Occipital lobe (tissue), 2 donors: Measurements from ENCODE around the gene LMX1B. TPM values are rescaled to one million over a fixed set of nuclear protein-coding genes. Genes with fewer than 3 reads are reported as not detected.

ENCODE experiments used
- DNase-seq: peaks from one replicate; lab custom pipeline; 2025; lab: John Stamatoyannopoulos, UW
- total RNA-seq: library from RNA; depleted of rRNA; stranded (reverse); fragments of >200 nt; gene quantifications from one replicate; pipeline ENCODE4 v1.2.3, GENCODE V29; 2014

LMX1B gene
- total RNA-seq, 1 donor from 2014 or later, result not detected

DNA sequence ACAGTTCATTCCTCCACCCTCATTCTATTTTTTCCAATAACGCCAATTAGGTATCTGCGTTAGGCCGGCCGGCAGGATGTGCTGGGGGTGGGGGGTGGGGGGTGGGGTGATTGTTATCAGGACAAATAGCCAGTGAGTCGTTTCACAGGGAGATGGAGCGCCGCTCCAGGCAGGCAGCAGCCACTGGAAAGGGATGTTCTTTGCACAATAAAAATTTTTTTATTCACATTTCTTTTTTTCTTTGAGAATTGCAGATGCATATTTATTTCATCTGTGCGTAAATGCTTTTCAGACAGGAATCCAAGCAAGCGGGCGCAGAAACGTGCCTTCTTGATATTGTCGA lies 4.1 kb downstream of the LMX1B start:
- no peak for DNase-seq

DNA sequence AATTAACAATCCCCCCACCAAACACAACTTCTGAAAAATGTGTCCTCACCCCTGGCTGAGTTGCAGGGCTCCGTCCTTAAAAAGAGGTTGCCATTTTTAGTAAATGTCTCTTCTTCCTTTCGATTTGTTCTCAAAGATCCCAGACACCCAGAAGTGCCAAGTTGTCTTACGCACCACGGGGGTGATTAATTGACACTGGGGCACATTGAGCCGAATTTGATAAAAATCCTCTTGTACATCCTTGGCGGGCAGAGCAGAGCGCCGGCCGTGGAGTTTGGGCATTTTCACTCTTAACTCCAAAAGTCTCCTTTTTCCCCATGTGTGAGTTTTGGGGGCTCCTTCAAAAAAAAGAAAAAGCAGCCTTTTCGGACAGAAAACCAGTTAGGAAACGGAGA lies 4.5 kb downstream of the LMX1B start:
- DNase-seq, result no peak

DNA sequence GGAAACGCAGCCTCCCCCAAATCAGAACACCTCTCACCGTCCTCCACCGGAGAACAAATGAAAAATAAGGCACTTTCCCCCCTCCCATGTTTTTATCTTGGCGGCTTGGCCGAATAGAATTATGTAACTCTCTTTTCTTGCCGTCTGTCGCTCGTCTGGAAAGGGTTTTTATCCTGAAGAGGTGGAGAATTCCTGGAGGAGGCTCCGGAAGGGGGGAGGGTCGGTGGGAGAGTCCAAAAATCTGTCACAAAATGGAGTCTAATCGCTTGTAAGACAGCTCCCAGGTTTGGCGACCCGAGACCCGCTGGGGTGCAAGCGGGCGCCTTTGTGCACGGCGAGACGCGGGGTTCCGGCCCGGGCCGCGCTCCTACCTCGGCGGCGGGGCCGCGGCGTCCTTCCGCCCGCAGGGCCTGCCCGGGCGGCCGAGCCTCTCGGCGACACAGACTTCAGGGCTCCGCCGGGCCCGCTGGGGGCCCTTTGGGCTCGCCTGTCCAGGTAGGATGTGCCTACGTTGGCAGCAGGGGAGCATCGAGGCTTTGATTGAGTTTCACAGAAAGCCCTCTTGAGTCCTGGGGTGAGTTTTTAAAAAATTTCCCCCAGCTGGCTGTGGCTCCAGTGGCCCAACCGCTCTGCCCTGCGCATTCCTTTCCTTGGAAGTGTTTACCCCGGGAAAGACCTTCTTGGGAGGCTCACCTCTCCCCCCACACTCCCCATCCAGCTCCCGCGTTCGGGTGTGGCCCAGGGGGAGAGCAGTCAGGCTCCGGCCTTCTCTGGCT lies 5.0 kb downstream of the LMX1B start:
- no peak for DNase-seq

DNA sequence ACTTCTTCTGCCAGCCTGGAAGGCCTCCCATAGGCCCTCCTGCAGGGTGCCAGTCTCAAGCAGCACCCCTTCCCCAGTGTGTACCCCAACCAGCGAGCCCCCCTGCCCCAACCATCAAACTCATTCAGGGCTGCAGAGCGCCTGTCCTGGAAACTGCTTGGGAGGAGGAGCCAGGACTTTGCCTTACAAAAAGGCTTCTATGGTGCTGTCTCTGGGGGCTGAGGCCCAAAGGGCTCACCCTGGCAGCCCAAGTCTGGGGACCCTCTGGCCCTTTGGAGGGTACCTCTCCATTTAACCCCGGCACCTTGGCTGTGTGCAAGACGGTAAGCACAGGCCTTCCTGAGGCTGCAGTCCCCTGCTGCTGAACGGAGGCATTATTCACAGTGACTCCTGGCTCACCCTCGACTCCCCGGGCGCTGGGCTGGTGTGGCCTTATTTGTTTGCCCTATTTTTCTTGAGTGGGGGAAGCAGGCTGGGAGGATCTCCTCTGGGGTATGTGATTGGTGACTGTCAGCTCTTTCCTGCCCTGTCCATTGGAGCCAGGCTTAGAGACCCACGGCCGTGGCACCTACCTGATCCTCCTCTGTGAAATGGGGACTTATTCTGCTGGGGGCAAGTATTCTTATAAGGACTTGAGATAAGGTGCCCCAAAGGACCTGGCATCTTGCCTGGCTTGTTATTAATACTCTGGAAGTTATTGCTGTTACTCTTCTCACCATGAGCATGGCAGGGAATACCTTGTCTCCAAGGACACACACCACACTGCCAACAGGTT lies 5.8 kb downstream of the LMX1B start:
- no peak for DNase-seq

DNA sequence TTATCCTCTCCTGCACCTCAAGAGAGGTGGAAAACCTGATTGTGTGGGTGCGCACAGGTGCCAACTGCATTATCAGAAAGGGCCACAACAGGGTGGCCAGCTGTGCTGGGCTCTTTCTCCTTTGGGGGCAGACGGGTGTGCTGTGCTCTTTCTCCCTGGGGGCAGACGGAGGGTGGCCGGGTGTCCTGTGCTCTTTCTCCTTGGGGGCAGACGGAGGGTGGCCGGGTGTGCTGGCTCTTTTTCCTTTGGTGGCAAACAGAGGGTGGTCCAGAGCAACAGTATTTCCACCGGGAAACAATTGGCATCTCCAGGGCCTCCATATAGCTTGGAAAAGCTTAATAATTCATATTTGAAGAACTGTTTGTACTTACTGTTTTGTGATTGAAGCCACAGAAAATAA lies 6.8 kb downstream of the LMX1B start:
- DNase-seq, result no peak

DNA sequence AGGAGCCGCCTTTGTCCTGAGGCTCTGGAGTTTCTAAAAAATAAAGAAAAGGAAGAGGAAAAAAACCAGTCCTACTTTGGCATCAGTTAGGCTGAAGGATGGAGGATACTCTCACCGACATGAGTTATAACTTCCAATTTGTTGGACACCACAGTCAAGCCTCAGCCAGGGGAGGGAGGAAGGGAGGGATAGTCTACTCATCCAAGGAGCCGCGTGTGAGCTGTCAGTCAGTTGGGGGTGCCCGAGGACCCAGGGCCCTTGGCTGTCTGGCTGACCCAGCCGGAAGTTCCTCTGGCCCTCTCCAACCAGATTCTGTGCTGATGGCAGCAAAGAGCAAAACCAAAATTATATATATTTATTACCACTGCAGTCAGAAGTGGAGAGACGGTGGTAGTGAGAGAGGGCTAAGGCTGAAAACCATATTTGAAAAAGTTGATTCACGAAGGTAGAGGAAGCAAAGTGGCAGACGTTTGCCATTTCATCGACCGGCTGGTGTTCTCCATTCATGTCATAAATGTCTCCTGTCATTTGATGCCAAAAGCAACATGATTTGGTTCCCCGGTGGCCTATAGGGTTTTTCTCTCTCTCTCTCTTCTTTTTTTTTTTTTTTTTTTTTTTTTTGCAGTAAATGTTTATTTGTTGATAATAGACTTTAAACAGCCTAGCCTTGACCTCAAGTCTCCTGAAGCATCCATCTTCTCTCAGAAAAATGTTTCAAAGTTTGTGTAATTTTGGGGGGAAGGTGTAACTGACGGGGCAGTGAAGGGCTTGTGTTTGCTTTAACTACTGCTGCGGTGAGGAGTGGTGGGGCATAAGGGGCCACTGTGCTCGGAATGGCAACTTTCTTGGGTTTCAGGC lies 7.6 kb downstream of the LMX1B start:
- no peak for DNase-seq

DNA sequence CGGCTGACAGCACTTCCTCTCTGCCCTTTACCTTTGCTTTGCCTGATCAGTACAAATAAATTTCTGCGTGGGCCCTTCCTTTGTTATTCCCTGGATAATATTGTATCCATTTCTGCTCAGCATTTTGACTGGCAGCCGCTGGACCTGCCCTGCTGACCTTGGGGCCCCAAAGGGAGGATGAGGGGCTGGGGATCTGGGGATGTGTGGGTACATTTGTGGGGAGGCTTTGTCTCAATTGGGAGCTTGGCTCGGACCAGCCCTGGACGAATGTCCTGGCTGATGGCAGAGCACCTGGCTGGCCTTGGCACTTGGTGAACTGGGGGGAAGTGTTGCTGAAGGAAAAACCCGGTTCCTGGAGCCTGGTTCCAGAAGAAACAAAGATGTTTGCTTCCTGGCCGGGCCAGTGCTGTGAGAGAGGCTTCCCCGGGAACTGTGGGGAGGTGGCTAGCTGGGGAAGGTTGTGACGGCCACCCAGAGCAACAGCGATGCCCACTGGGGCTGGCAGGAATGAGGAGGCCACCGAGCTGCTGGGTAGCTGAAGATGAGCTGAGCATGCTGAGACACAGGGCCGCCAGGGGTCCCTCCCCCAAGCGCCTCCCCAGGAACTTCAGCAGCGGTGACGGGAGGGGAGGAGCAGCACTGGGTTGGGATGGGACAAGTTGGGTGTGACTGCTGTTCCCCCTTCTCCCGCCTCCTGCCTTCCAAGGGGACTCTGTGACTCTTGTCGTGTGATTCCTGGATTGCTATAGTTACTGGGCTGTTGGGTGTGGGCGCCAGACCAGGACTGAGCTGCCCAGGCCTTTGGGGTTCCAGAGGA lies 8.4 kb downstream of the LMX1B start:
- DNase-seq, result no peak

DNA sequence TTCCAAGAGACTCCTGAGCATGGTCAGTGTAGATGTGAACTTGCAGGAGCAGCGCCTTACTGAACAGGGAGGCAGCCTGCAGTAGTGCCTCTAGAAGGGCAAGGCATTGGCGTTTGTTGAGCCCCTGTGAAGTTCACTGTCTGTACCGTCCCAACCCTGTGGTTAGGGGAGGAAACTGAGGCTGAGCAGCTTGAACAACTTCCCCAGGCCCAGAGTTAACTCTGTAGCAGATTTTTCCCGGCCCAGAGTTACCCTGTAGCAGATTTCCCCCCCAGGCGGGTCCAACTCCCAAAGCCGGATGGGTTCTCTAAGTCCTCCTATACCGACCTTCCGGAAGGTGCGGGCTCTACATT lies 9.6 kb downstream of the LMX1B start:
- no peak for DNase-seq

DNA sequence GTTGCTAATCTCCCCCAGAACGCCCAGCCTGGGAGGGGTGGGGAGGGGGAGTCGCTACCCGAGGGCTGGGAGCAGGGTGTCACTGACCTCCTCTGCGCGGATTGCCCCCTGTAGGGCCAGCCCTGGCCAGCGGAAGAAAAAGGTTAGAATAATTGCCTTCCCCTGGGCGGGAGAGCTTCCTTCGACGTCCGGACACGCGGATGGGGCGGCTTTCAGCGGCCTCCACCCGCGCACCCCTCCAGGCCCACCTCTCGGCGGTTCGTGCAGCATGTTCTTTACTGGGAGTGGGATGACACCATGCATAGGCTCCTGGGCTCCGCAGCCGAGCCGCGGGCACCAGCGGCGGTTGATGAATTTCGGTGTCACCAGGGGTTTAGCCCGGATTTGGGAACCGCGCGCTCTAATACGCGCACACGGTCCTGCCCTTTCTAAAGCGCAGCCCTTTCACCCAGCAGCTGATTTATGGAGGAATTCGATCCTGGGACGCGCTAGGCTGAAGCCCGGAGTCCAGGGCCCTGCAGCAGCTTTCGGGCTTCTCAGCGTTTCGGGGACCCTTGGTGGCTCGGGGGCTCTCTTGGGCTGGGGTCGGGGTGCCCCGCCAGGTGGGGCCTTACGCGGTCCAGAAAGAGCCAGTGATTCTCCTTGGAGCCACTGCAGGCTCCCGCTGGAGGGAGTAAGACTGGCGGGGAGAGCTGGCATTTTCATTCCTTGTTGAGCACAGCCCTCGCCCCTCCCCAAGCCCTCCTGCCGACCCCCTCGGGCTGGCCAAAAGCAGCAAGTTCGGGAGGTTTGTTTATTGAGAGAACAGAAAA lies 10.1 kb downstream of the LMX1B start:
- DNase-seq, result no peak

DNA sequence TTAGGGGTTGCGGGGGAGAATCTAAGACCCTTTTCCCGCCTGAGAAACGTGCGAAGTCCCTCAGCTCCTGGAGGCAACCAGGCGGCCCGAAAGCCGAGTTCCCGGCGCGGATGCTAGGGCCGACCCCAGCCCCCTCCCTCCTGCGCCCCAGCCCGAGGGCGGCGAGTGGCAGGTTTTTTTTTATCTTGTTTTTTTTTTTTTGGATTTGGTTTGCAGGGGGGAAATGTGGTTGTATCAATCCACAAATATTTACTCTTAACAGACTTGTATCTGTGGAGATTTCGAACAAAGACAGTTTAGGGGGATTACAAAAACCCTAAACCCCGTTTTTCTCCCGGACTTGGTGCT lies 10.7 kb downstream of the LMX1B start:
- DNase-seq, result no peak

DNA sequence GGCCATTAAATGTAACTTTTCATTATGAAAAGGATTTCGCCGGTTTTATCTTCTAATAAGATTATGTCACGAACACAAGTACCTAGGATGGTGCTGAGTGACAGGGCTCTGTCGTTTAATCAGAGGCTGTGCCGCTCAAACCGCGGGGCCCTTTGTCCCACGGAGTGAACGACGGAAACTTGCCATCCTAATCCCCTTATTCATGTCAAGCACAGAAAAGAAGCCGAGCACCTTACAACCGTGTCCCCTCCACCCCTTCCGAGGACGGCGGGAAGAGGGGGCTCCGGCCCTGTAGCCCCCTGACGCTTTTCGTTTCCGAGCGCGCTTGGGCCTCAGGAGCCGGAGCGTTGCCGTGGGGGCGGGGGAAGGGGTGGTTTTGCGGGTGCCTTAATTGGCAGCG lies 11.2 kb downstream of the LMX1B start:
- DNase-seq, result no peak

DNA sequence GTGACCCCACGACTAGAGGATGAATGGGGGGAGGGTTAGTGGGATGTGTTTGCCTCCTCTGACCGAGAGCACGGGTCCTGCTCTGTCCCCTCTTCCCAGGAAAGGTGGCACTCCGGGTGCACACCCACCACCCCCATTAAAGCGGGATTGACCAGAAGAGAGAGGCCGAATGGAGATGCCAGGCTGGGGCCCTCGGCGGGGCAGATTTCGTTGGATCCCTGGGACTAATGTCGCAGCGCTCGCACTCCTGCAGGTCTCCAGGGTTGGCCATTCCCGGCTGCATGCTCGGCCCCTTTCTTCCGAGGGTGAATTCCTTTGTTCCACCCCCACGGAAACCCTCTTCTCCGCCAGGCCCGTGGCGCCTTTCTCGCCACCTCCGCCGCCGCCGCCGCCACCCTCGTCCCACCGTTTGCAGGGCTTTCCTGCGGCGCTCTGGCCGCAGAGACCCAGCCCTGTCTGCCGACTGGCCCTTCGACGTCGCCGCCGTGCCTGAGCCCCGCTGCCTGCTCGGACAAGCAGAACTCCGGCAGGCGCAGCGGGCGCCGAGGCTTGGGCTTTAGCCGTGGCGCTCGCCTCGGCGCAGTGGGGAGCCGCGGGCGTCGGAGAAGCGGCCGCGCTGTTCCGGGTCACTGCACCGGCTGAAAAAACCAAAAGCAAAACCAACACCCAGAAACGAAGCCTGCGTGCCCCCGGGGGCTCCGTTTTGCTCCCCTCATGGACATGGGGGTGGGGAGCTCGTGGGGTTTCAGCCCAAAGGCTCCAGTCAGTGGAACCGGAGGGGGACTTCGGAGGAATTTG lies 11.8 kb downstream of the LMX1B start:
- DNase-seq, result no peak

DNA sequence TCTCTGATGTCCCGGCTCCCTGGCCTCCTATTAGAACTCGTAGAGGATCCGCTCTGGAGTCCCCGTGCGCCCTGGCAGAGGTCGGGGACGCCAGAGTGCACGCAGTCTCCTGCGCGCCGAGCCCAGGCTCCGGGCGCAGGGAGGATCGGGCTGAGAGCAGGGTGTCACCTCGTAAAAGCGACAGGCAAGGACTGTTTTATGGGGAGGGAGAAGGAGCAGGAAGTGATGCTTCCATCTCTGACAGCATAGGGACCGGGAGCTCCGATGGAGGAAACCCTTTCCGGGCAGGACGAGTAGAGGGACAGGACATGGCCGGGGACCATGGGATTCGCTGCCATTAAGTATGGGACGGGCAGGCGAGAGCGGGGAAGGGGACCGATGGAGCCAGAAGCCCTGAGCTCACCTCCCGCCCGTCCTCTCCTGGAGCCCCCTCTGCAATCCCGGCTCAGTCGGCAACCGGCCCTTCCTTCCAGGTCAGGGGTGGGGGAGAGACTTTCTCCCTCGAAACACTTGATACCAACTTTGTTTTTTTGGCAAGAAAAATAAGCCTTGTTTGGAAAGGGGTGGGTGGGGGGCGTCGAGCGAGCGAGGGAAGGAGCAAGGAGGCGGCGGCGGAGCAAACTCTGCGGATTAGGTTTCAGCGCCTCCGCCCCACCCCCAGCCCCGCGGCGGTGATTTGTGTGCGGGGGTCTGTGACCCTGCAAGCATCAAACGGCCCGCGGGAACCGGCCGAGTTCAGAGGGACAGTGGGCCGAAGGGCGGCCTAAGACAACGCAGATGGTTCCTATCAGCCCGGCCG lies 12.6 kb downstream of the LMX1B start:
- DNase-seq, result no peak

DNA sequence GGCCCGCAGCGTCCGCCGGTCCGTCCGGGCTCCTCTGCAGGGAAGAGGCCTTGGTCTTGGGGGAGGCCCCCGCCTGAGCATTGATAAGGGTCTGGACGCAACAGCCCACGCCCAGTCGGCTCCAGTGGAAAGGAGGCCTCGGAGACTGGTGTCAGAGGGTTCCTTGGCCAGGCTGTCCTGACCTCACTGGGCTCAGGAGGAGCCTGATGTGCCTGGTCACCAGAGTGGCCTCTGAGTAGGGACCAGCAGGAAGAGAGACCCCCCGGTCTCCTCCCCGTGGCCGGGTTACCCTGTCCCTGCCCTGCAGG lies 13.2 kb downstream of the LMX1B start:
- DNase-seq, result no peak

DNA sequence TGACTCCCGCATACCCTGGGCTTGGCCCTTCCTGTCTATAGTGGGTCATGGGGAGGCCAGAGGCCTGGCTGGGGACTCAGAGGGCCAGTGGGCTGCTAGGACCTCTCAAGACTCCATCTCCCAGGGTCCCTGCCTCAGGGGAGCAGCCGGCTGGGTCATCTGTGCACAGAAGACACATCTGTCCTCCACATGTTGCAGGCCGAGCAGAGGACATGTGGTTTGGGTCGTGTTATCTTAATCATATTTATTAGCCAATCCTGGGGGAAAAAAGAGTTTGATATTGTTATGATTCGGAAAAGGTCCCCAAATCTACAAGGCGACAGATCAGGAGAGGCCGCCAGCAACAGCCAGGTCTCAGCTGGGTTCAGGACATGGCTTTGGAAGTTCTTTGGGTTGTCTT lies 14.4 kb downstream of the LMX1B start:
- no peak for DNase-seq

DNA sequence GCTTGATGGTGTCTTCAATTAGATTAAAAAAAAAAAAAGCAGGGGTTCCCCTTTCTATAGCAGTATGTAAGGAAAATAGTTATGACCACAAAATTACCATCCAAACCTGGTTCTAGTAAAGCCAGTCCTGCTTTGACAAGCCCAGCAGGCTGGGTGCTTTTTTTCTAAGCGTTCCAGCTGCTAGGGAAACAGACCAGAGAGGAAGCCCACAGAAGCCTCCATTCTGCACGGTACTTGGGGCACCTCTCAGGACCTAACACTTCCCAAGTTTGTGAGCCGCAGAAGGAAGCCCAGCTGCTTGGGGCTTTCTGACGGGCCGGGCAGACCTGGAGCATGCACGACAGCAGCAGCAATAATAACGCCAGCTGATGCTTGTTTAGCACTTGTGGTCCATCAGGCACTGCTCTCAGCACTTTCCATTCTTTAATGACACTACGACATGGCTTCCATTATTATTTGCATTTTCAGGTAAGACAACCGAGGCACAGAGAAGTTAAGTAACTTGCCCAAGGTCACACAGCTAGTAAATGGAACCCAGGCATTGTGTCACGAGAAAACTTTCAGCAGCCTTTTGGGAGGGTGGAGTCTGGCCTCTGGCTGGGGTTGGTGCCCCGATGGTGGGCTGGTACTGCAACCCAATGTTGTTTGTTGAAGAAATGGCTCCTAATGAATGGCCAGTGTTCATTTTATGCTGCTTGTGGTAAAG lies 15.4 kb downstream of the LMX1B start:
- no peak for DNase-seq

DNA sequence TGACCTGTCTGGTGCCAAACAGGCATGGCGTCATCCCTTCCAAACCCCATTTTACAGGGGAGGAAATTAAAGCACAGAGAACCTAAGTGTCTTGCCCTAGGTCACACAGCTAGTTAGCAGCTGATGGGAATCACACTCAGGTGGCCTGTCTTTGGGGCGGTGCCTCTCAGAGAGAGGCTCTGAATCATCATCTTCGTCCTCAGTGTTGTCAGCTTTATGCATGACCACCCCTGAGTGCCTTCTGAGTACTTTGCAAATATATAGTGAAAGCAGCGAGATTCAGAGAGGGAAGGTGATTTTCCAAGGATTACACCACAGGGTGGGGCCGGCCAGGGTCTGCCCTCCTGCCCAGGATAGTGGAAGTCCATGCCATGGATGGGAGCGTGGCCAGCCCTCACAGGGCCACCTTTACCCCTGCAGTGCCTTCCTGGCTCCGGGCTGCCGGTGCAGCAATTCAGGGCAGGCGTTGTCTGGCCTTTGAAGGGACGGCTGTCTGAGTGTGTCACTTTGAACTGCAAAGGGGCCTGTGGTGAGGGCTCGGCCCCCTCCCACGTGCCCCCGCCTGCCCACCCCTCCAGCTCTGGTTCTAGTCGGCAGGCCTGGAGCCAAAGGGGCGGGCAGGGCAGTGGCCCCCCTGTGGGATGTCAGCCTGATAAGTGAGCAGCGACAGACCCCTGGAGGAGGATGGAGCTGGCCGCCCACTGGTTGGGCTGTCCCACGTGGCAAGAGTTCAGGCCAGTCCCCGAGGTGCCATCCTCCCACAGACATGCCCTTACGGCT lies 16.9 kb downstream of the LMX1B start:
- DNase-seq, result no peak

DNA sequence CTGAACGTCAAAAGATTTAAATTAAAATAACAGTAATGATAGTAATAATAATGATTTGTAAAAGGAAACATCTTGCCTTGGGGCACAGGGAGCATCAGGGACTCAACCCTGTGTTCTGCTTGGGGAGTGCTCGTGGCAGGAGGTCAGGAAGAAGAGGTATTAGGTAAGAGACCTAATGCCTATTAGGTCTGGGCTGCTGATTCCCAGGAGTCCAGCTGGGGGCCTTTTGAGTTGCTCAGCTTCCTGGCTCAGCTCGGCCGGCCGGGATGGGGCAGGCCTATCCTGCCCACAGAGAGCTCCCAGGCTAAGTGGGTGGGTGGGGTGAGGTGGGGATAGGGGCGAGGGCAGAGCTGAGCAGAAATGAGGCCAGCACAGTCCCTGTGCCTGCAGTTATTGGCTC lies 17.5 kb downstream of the LMX1B start:
- DNase-seq, result no peak
